H9 (cell line): ENCODE data around the gene NHERF1. TPM values are rescaled to one million over a fixed set of nuclear protein-coding genes. Genes with fewer than 3 reads are reported as not detected.
A peak's percentile ranks its signal among the peaks of the same experiment; 100 is the strongest.

Experiments
- DNase-seq: peaks from one replicate; pipeline ENCODE4 v3.0.0-alpha.2; 2017
- H2AFZ ChIP-seq: one replicate; pipeline ENCODE4 v1.6.1; 2013; ENCODE audit warnings: mild to moderate bottlenecking, low read length, control low read depth, moderate library complexity
- H2AK5ac ChIP-seq: 2 replicates; pipeline ENCODE4 v1.6.1; 2013; ENCODE audit warnings: low read length, control low read depth, mixed read lengths; ENCODE audit not compliant: insufficient read length
- H2BK120ac ChIP-seq: one replicate; pipeline ENCODE4 v1.6.1; 2013; ENCODE audit warnings: low read depth, mild to moderate bottlenecking, low read length, control low read depth, inconsistent platforms; ENCODE audit not compliant: poor library complexity, severe bottlenecking
- H2BK12ac ChIP-seq: 2 replicates; pipeline ENCODE4 v1.6.1; 2013; ENCODE audit warnings: low read length, control low read depth, mixed read lengths, low read depth; ENCODE audit not compliant: insufficient read length
- H2BK15ac ChIP-seq: 2 replicates; pipeline ENCODE4 v1.6.1; 2013; ENCODE audit warnings: low read depth, low read length, control low read depth
- H2BK20ac ChIP-seq: one replicate; pipeline ENCODE4 v1.6.1; 2013; ENCODE audit warnings: low read depth, mild to moderate bottlenecking, low read length, control low read depth, inconsistent platforms; ENCODE audit not compliant: poor library complexity, severe bottlenecking
- H2BK5ac ChIP-seq: 2 replicates; pipeline ENCODE4 v1.6.1; 2013; ENCODE audit warnings: low read length, control low read depth, mixed read lengths; ENCODE audit not compliant: insufficient read length
- H3K14ac ChIP-seq: 2 replicates; pipeline ENCODE4 v1.6.1; 2013; ENCODE audit warnings: low read length, control low read depth; ENCODE audit not compliant: insufficient read depth
- H3K18ac ChIP-seq: 2 replicates; pipeline ENCODE4 v1.6.1; 2013; ENCODE audit warnings: low read depth, mild to moderate bottlenecking, mixed read lengths, low read length, control low read depth; ENCODE audit not compliant: insufficient read length
- H3K23ac ChIP-seq: 2 replicates; pipeline ENCODE4 v1.6.1; 2013; ENCODE audit warnings: low read length, control low read depth, mixed read lengths, low read depth; ENCODE audit not compliant: insufficient read length
- H3K23me2 ChIP-seq: 2 replicates; pipeline ENCODE4 v1.6.1; 2013; ENCODE audit warnings: low read depth, mild to moderate bottlenecking, mixed read lengths, low read length, control low read depth; ENCODE audit not compliant: insufficient read length, poor library complexity, severe bottlenecking
- H3K27ac ChIP-seq: 2 replicates; pipeline ENCODE4 v1.5.1; 2013; ENCODE audit warnings: low read length, control low read depth, mixed read lengths, low read depth; ENCODE audit not compliant: insufficient read length
- H3K27me3 ChIP-seq: 2 replicates; pipeline ENCODE4 v1.6.1; 2013; ENCODE audit warnings: low read length, control low read depth, inconsistent platforms; ENCODE audit not compliant: insufficient read depth
- H3K4ac ChIP-seq: 2 replicates; pipeline ENCODE4 v1.6.1; 2013; ENCODE audit warnings: low read depth, mild to moderate bottlenecking, control low read depth, inconsistent platforms, low read length, moderate library complexity
- H3K4me1 ChIP-seq: 2 replicates; pipeline ENCODE4 v1.6.1; 2013; ENCODE audit warnings: low read length, control low read depth, inconsistent platforms; ENCODE audit not compliant: insufficient read depth
- H3K4me2 ChIP-seq: 2 replicates; pipeline ENCODE4 v1.6.1; 2013; ENCODE audit warnings: low read length, control low read depth, mixed read lengths; ENCODE audit not compliant: insufficient read length, insufficient read depth
- H3K56ac ChIP-seq: 2 replicates; pipeline ENCODE4 v1.6.1; 2013; ENCODE audit warnings: low read depth, mild to moderate bottlenecking, mixed read lengths, low read length, control low read depth; ENCODE audit not compliant: insufficient read length
- H3K79me1 ChIP-seq: 2 replicates; pipeline ENCODE4 v1.6.1; 2013; ENCODE audit warnings: low read depth, mild to moderate bottlenecking, moderate library complexity, low read length, control low read depth, inconsistent platforms; ENCODE audit not compliant: insufficient read depth, poor library complexity, severe bottlenecking
- H3K79me2 ChIP-seq: 2 replicates; pipeline ENCODE4 v1.6.1; 2013; ENCODE audit warnings: low read length, control low read depth, inconsistent platforms; ENCODE audit not compliant: insufficient read depth
- H3K9ac ChIP-seq: 2 replicates; pipeline ENCODE4 v1.6.1; 2013; ENCODE audit warnings: low read length, control low read depth, mixed read lengths; ENCODE audit not compliant: insufficient read length; ENCODE audit errors: extremely low read depth
- H3K9me3 ChIP-seq: one replicate; pipeline ENCODE4 v1.6.1; 2013; ENCODE audit warnings: low read depth, low read length, inconsistent platforms; ENCODE audit not compliant: control insufficient read depth
- H3T11ph ChIP-seq: one replicate; pipeline ENCODE4 v1.6.1; 2013; ENCODE audit warnings: mild to moderate bottlenecking, low read length, control low read depth, inconsistent platforms
- H4K20me1 ChIP-seq: one replicate; pipeline ENCODE4 v1.6.1; 2013; ENCODE audit not compliant: control insufficient read depth, insufficient read length, insufficient read depth
- H4K5ac ChIP-seq: 2 replicates; pipeline ENCODE4 v1.6.1; 2013; ENCODE audit warnings: low read depth, mild to moderate bottlenecking, mixed read lengths, low read length, control low read depth; ENCODE audit not compliant: insufficient read length
- H4K8ac ChIP-seq: replicated peaks from 2 replicates; pipeline ENCODE4 v1.6.1; 2013; ENCODE audit warnings: low read length, control low read depth, mixed read lengths, low read depth; ENCODE audit not compliant: insufficient read length
- H4K91ac ChIP-seq: 2 replicates; pipeline ENCODE4 v1.6.1; 2013; ENCODE audit warnings: low read depth, mild to moderate bottlenecking, moderate library complexity, mixed read lengths, low read length, control low read depth; ENCODE audit not compliant: insufficient read length
- H3K27ac Mint-ChIP-seq, 3 experiments: 2 replicates in 2 of 3; 3 replicates in 1 of 3; pipeline ENCODE4 v1.8.0; 2020 to 2021; ENCODE audit warnings: mixed read lengths in 3 of 3, mild to moderate bottlenecking in 1 of 3, moderate library complexity in 1 of 3
- H3K27me3 Mint-ChIP-seq: 2 replicates; pipeline ENCODE4 v1.8.0; 2021; ENCODE audit warnings: low read depth, mild to moderate bottlenecking, moderate library complexity, mixed read lengths
- H3K36me3 Mint-ChIP-seq, 3 experiments: 2 replicates in 2 of 3; 3 replicates in 1 of 3; pipeline ENCODE4 v1.8.0; 2020 to 2021; ENCODE audit warnings: low read depth in 3 of 3, mixed read lengths in 3 of 3; ENCODE audit not compliant: insufficient read depth in 1 of 3
- H3K4me1 Mint-ChIP-seq, 2 experiments: 2 replicates each; pipeline ENCODE4 v1.8.0; 2020; ENCODE audit warnings: mixed read lengths in 2 of 2
- H3K4me3 Mint-ChIP-seq, 2 experiments: 2 replicates in 1 of 2; 3 replicates in 1 of 2; pipeline ENCODE4 v1.8.0; 2020 to 2021; ENCODE audit warnings: mild to moderate bottlenecking in 2 of 2, mixed read lengths in 2 of 2, moderate library complexity in 1 of 2
- H3K9me3 Mint-ChIP-seq, 2 experiments: 2 replicates in 1 of 2; 3 replicates in 1 of 2; pipeline ENCODE4 v1.8.0; 2020; ENCODE audit warnings: mild to moderate bottlenecking in 2 of 2, mixed read lengths in 2 of 2, moderate library complexity in 1 of 2
- WGBS: extraction: QIAGEN DNeasy Blood & Tissue Kit; methylation state at CpG from one replicate; pipeline ENCODE4 v1.1.7; 2013; ENCODE audit warnings: missing lambda C conversion rate, low lambda C conversion rate, mixed read lengths; ENCODE audit not compliant: insufficient read length; ENCODE audit errors: extremely low coverage; 5-methylcytosine and 5-hydroxymethylcytosine counted together
- total RNA-seq: library from RNA; stranded (reverse); gene quantifications from 2 replicates; pipeline ENCODE4 v1.2.1, GENCODE V29; 2021
- TF ChIP-seq, protein P1 (sequence below): fragments of 200-600 bp; sonication (generic); conservative IDR thresholded peaks from 3 replicates; pipeline ENCODE4 v1.8.0; 2021; ENCODE audit warnings: antibody characterized with exemption, mild to moderate bottlenecking

The NHERF1 gene
- total RNA-seq, 1 experiment from 2014 or later = 74.4 TPM

- H2BK12ac ChIP-seq = no peak overlapping the region
- peaks cover 9% of the 10 kb centered on the region for H3K79me1 ChIP-seq
- H3K14ac ChIP-seq = no peak overlapping the region
- WGBS = no CpG with 5 or more reads among the region's 26 CpGs
- no peak overlapping the region for H3K56ac ChIP-seq
- peaks cover 47 to 68% of the 10 kb centered on the region in 2 experiments for H3K4me1 Mint-ChIP-seq
- no peak overlapping the region for H3K4me3 Mint-ChIP-seq
- peaks cover 1% of the 10 kb centered on the region; the same call in 1 of the 2 replicates for H3K79me2 ChIP-seq
- H3K23me2 ChIP-seq = no peaks in the 10 kb centered on the region
- no peaks in the 10 kb centered on the region for H3K9me3 Mint-ChIP-seq
- H3K9ac ChIP-seq = no peak overlapping the region
- no peak overlapping the region for H3T11ph ChIP-seq
- H3K27ac ChIP-seq = no peak overlapping the region
- no peaks in the 10 kb centered on the region for H3K9me3 ChIP-seq
- no peak overlapping the region for H3K4me2 ChIP-seq
- TF ChIP-seq, protein P1, sequence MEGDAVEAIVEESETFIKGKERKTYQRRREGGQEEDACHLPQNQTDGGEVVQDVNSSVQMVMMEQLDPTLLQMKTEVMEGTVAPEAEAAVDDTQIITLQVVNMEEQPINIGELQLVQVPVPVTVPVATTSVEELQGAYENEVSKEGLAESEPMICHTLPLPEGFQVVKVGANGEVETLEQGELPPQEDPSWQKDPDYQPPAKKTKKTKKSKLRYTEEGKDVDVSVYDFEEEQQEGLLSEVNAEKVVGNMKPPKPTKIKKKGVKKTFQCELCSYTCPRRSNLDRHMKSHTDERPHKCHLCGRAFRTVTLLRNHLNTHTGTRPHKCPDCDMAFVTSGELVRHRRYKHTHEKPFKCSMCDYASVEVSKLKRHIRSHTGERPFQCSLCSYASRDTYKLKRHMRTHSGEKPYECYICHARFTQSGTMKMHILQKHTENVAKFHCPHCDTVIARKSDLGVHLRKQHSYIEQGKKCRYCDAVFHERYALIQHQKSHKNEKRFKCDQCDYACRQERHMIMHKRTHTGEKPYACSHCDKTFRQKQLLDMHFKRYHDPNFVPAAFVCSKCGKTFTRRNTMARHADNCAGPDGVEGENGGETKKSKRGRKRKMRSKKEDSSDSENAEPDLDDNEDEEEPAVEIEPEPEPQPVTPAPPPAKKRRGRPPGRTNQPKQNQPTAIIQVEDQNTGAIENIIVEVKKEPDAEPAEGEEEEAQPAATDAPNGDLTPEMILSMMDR = no peak
- no peak overlapping the region for H3K4ac ChIP-seq
- H2AK5ac ChIP-seq = no peak overlapping the region
- no peak overlapping the region for H2BK15ac ChIP-seq
- no peak overlapping the region for H2BK20ac ChIP-seq
- H4K20me1 ChIP-seq = no peaks in the 10 kb centered on the region
- no peak for DNase-seq
- H2AFZ ChIP-seq = no peak overlapping the region
- no peak overlapping the region for H3K23ac ChIP-seq
- no peaks in the 10 kb centered on the region for H3K27me3 ChIP-seq
- no peaks in the 10 kb centered on the region for H3K27me3 Mint-ChIP-seq
- H3K4me1 ChIP-seq = peaks cover 11% of the 10 kb centered on the region; the same call in 1 of the 2 replicates
- no peak overlapping the region for H2BK120ac ChIP-seq
- peaks cover 0 to 5% (median 4%) of the 10 kb centered on the region in 3 experiments; a peak in 3 of 7 replicates for H3K36me3 Mint-ChIP-seq
- H4K8ac ChIP-seq = no peak overlapping the region
- no peak overlapping the region for H4K5ac ChIP-seq
- no peak overlapping the region for H2BK5ac ChIP-seq
- no peak overlapping the region for H4K91ac ChIP-seq
- peak overlapping the region in 2 of 3 experiments; percentile 93 to 97; a peak in 5 of 7 replicates for H3K27ac Mint-ChIP-seq
- H3K18ac ChIP-seq = no peak overlapping the region
Observed at GRCh38 chr17:74757931-74758847, 9.8 kb downstream of the NHERF1 start.
